Activated CD8-positive, alpha-beta T cell treated with anti-CD3 and anti-CD28 coated beads, Interleukin-2, amount 10 ng/mL, durations not matched to agents 7 days and 5 days (primary cell): ENCODE measurements around the gene BLVRA. TPM values are rescaled to one million over a fixed set of nuclear protein-coding genes. Genes with fewer than 3 reads are reported as not detected.
"Not testable (repeated sequence)": the region's sequence is repeated elsewhere in the genome, so short reads cannot be mapped to it uniquely, and the experiment has no call there.

ENCODE experiments used
- ATAC-seq: fragments of 150-1000 bp; cut with Tn5 transposase; one replicate; pipeline ENCODE4 v1.10.0; 2021; ENCODE audit warnings: moderate library complexity
- CTCF ChIA-PET: fragments of 350-600 bp; sonication (Branson Sonifier 250); formaldehyde crosslinking; loops from one replicate; lab custom pipeline; 2021; ENCODE audit warnings: antibody characterized with exemption; lab: Charles Lee
- POLR2A ChIA-PET: fragments of 350-600 bp; sonication (Branson Sonifier 250); formaldehyde crosslinking; loops from one replicate; lab custom pipeline; 2021; ENCODE audit warnings: antibody characterized with exemption; lab: Charles Lee
- DNase-seq: peaks from one replicate; pipeline ENCODE4 v3.0.0-alpha.2; 2020
- H3K27ac Mint-ChIP-seq: one replicate; pipeline ENCODE4 v1.8.0; 2021; ENCODE audit warnings: mild to moderate bottlenecking, mixed read lengths
- H3K27me3 Mint-ChIP-seq: one replicate; pipeline ENCODE4 v1.8.0; 2021; ENCODE audit warnings: low read depth, mixed read lengths
- H3K36me3 Mint-ChIP-seq: one replicate; pipeline ENCODE4 v1.8.0; 2021; ENCODE audit warnings: low read depth, mixed read lengths
- H3K4me1 Mint-ChIP-seq: one replicate; pipeline ENCODE4 v1.8.0; 2021; ENCODE audit warnings: low read depth, mixed read lengths
- H3K4me3 Mint-ChIP-seq: one replicate; pipeline ENCODE4 v1.8.0; 2021; ENCODE audit warnings: mild to moderate bottlenecking, mixed read lengths
- H3K9me3 Mint-ChIP-seq: one replicate; pipeline ENCODE4 v1.8.0; 2022; ENCODE audit warnings: mixed read lengths; ENCODE audit not compliant: insufficient read depth
- total RNA-seq, 2 experiments: library from RNA; stranded (reverse); gene quantifications; one replicate each; pipeline ENCODE4 v1.2.3, GENCODE V29; 2021

BLVRA gene
- total RNA-seq, 2 experiments from 2014 or later: 25.7 to 29.2 TPM

GRCh38 chr7:43771573-43771972 is 13.1 kb downstream of the BLVRA start:
- H3K4me3 Mint-ChIP-seq: no peak overlapping the region
- peaks cover 23% of the 10 kb centered on the region for H3K36me3 Mint-ChIP-seq
- CTCF ChIA-PET: no interaction called here
- H3K27me3 Mint-ChIP-seq: no peaks in the 10 kb centered on the region
- ATAC-seq (no peak), DNase-seq (no peak)
- POLR2A ChIA-PET: no interaction called here
- no peaks in the 10 kb centered on the region for H3K9me3 Mint-ChIP-seq
- no peak overlapping the region for H3K27ac Mint-ChIP-seq
- H3K4me1 Mint-ChIP-seq: no peaks in the 10 kb centered on the region

- H3K9me3 Mint-ChIP-seq, H3K27me3 Mint-ChIP-seq, H3K4me3 Mint-ChIP-seq, H3K27ac Mint-ChIP-seq, H3K4me1 Mint-ChIP-seq, DNase-seq, ATAC-seq, CTCF ChIA-PET, POLR2A ChIA-PET: not testable (repeated sequence)
- peaks cover 25% of the 10 kb centered on the region for H3K36me3 Mint-ChIP-seq
Observed at GRCh38 chr7:43773268-43773667, 14.8 kb downstream of the BLVRA start.

GRCh38 chr7:43775255-43775654 is 16.8 kb downstream of the BLVRA start:
- peaks cover 29% of the 10 kb centered on the region for H3K36me3 Mint-ChIP-seq
- DNase-seq, H3K4me3 Mint-ChIP-seq, POLR2A ChIA-PET, H3K27me3 Mint-ChIP-seq, H3K9me3 Mint-ChIP-seq, H3K27ac Mint-ChIP-seq, H3K4me1 Mint-ChIP-seq, CTCF ChIA-PET, ATAC-seq: not testable (repeated sequence)

GRCh38 chr7:43778293-43779044 is 20.0 kb downstream of the BLVRA start:
- POLR2A ChIA-PET, H3K27ac Mint-ChIP-seq, CTCF ChIA-PET, DNase-seq, H3K27me3 Mint-ChIP-seq, H3K9me3 Mint-ChIP-seq, ATAC-seq, H3K4me1 Mint-ChIP-seq, H3K4me3 Mint-ChIP-seq: not testable (repeated sequence)
- peaks cover 17% of the 10 kb centered on the region for H3K36me3 Mint-ChIP-seq

- Mint-ChIP-seq H3K4me3 (no peak overlapping the region), H3K4me1 (peaks cover under 1% of the 10 kb centered on the region), H3K27me3 (no peaks in the 10 kb centered on the region), H3K36me3 (peaks cover 15% of the 10 kb centered on the region), H3K27ac (no peak overlapping the region), H3K9me3 (no peaks in the 10 kb centered on the region)
- CTCF ChIA-PET: no interaction called here
- no peak for ATAC-seq
- POLR2A ChIA-PET: no interaction called here
- no peak for DNase-seq
Observed at GRCh38 chr7:43779045-43779812, 20.7 kb downstream of the BLVRA start.

- ChIA-PET CTCF (no interaction called here), POLR2A (no interaction called here)
- Mint-ChIP-seq H3K4me1 (peaks cover 2% of the 10 kb centered on the region), H3K9me3 (no peaks in the 10 kb centered on the region), H3K27me3 (no peaks in the 10 kb centered on the region), H3K27ac (no peak overlapping the region), H3K4me3 (no peak overlapping the region), H3K36me3 (peaks cover 10% of the 10 kb centered on the region)
- DNase-seq: no peak
- no peak for ATAC-seq
Observed at GRCh38 chr7:43781726-43782607, 23.5 kb downstream of the BLVRA start.

- ATAC-seq: no peak
- Mint-ChIP-seq H3K27me3 (no peaks in the 10 kb centered on the region), H3K9me3 (no peaks in the 10 kb centered on the region), H3K27ac (no peak overlapping the region), H3K4me3 (no peak overlapping the region), H3K36me3 (peaks cover 9% of the 10 kb centered on the region), H3K4me1 (peaks cover 2% of the 10 kb centered on the region)
- ChIA-PET CTCF (no interaction called here), POLR2A (no interaction called here)
- no peak for DNase-seq
Observed at GRCh38 chr7:43782768-43783555, 24.5 kb downstream of the BLVRA start.

GRCh38 chr7:43784030-43784584 is 25.6 kb downstream of the BLVRA start:
- ChIA-PET POLR2A (no interaction called here), CTCF (interaction anchor here (1.0 kb wide), 1 partner anchor 54 kb away, joined by 4 read pairs; no protein-coding TSS in a partner anchor)
- DNase-seq (no peak), ATAC-seq (no peak)
- Mint-ChIP-seq H3K27me3 (no peaks in the 10 kb centered on the region), H3K4me3 (no peak overlapping the region), H3K4me1 (peaks cover 2% of the 10 kb centered on the region), H3K36me3 (peaks cover 10% of the 10 kb centered on the region), H3K27ac (no peak overlapping the region), H3K9me3 (no peaks in the 10 kb centered on the region)

GRCh38 chr7:43784585-43785087 is 26.2 kb downstream of the BLVRA start:
- H3K27ac Mint-ChIP-seq, DNase-seq, H3K4me3 Mint-ChIP-seq, H3K27me3 Mint-ChIP-seq, POLR2A ChIA-PET, H3K9me3 Mint-ChIP-seq, H3K4me1 Mint-ChIP-seq, ATAC-seq, H3K36me3 Mint-ChIP-seq: not testable (repeated sequence)
- CTCF ChIA-PET: interaction anchor here (1.0 to 1.5 kb wide), 2 partner anchors 54 to 55 kb away, joined by 4 to 5 read pairs; no protein-coding TSS in a partner anchor

- Mint-ChIP-seq H3K36me3 (peaks cover 4% of the 10 kb centered on the region), H3K9me3 (no peaks in the 10 kb centered on the region), H3K4me3 (no peak overlapping the region), H3K4me1 (peaks cover 2% of the 10 kb centered on the region), H3K27me3 (no peaks in the 10 kb centered on the region), H3K27ac (no peak overlapping the region)
- DNase-seq: no peak
- ATAC-seq: no peak
- POLR2A ChIA-PET: no interaction called here
- CTCF ChIA-PET: interaction anchor here (1.5 kb wide), 1 partner anchor 54 kb away, joined by 5 read pairs; no protein-coding TSS in a partner anchor
Observed at GRCh38 chr7:43785420-43785819, 26.9 kb downstream of the BLVRA start.

- Mint-ChIP-seq H3K36me3 (peaks cover 6% of the 10 kb centered on the region), H3K4me1 (peaks cover 2% of the 10 kb centered on the region), H3K27me3 (no peaks in the 10 kb centered on the region), H3K4me3 (no peak overlapping the region), H3K27ac (no peak overlapping the region), H3K9me3 (no peaks in the 10 kb centered on the region)
- ATAC-seq (no peak), DNase-seq (no peak)
- POLR2A ChIA-PET: no interaction called here
- CTCF ChIA-PET: no interaction called here
Observed at GRCh38 chr7:43787771-43788170, 29.3 kb downstream of the BLVRA start.
